Inferior parietal cortex (tissue), 1 donor: ENCODE data around the gene XYLT1.
"Not testable (repeated sequence)": the region's sequence is repeated elsewhere in the genome, so short reads cannot be mapped to it uniquely, and the experiment has no call there.

Experiments used
- DNase-seq: peaks from one replicate; pipeline ENCODE4 v3.0.0-alpha.2; 2016; ENCODE audit errors: extremely low spot score

Gene XYLT1

GRCh38 chr16:17335826-17336529 lies 134.8 kb downstream of the XYLT1 start:
- DNase-seq, result no peak

GRCh38 chr16:17335406-17335805 lies 135.4 kb downstream of the XYLT1 start:
- not testable (repeated sequence) for DNase-seq

GRCh38 chr16:17334096-17334495 lies 136.7 kb downstream of the XYLT1 start:
- no peak for DNase-seq

- no peak for DNase-seq
These were observed 137.5 kb downstream of the XYLT1 start for GRCh38 chr16:17333229-17333628.

- DNase-seq, result no peak
These were observed 138.8 kb downstream of the XYLT1 start for GRCh38 chr16:17331991-17332390.

- DNase-seq, result no peak
These were observed 139.6 kb downstream of the XYLT1 start for GRCh38 chr16:17331071-17331607.

- DNase-seq, result no peak
These were observed 140.7 kb downstream of the XYLT1 start for GRCh38 chr16:17330044-17330443.

- DNase-seq, result no peak
These were observed 141.4 kb downstream of the XYLT1 start for GRCh38 chr16:17329391-17329790.

- no peak for DNase-seq
These were observed 141.8 kb downstream of the XYLT1 start for GRCh38 chr16:17328932-17329331.

- DNase-seq, result no peak
These were observed 143.0 kb downstream of the XYLT1 start for GRCh38 chr16:17327664-17328335.

- no peak for DNase-seq
These were observed 145.2 kb downstream of the XYLT1 start for GRCh38 chr16:17325476-17326143.

- no peak for DNase-seq
These were observed 146.3 kb downstream of the XYLT1 start for GRCh38 chr16:17324451-17324850.

- no peak for DNase-seq
These were observed 147.6 kb downstream of the XYLT1 start for GRCh38 chr16:17323171-17323570.

- DNase-seq, result no peak
These were observed 148.9 kb downstream of the XYLT1 start for GRCh38 chr16:17321824-17322223.

GRCh38 chr16:17320009-17320408 lies 150.8 kb downstream of the XYLT1 start:
- DNase-seq, result no peak

GRCh38 chr16:17318238-17318637 lies 152.5 kb downstream of the XYLT1 start:
- DNase-seq, result no peak

GRCh38 chr16:17316005-17316404 lies 154.8 kb downstream of the XYLT1 start:
- no peak for DNase-seq

- DNase-seq, result no peak
These were observed 156.8 kb downstream of the XYLT1 start for GRCh38 chr16:17313793-17314547.

GRCh38 chr16:17313085-17313611 lies 157.6 kb downstream of the XYLT1 start:
- DNase-seq, result no peak

GRCh38 chr16:17312094-17312710 lies 158.6 kb downstream of the XYLT1 start:
- DNase-seq, result no peak
